Right hindlimb (tissue), 1 donor: ENCODE results near the gene APOBEC3C.
"Not testable (repeated sequence)": the region's sequence is repeated elsewhere in the genome, so short reads cannot be mapped to it uniquely, and the experiment has no call there.

Experiments used
- DNase-seq: peaks from one replicate; pipeline ENCODE4 v3.0.0-alpha.2; 2018

Gene APOBEC3C

GRCh38 chr22:38984224-38984623, 29.8 kb upstream of the APOBEC3C start:
- DNase-seq, result no peak

DNA sequence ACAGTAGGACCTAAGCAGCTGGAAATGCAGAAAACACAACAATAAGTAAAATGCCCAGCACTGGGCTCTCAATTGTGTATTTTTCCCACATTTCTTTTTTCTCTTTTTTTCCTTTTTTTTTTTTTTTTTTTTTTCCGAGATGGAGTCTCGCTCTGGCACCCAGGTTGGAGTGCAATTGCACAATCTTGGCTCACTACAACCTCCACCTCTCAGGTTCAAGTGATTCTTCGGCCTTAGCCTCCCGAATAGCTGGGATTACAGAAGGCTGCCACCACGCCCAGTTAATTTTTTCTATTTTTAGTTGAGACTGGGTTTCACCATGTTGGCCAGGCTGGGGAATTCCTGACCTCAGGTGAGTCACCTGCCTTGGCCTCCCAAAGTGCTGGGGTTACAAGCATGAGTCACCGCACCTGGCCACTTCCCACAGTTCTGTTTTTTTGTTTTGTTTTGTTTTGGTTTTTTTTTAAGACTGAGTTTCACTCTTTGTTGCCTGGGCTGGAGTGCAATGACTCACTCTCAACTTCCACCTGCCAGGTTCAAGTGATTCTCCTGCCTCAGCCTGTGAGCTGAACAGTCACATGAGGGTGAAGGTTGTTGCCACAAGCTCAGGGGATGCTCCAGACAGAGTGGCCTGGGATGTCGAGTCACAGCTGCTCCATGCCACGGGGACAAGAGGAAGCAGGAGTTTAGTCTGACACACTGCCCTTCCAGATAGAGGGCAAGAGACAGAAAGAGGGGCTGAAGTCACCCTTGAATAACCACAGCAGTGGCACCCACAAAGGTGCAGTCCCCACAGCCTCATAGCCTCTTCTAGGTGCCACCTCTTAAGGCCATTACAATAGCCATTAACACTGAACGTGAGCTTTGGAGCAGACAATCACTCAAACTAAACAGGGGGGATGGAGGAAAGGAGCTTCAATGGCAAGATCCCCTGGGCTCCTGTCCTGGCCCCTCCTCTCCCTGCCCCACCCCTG, 29.0 kb upstream of the APOBEC3C start:
- DNase-seq, result not testable (repeated sequence)

DNA sequence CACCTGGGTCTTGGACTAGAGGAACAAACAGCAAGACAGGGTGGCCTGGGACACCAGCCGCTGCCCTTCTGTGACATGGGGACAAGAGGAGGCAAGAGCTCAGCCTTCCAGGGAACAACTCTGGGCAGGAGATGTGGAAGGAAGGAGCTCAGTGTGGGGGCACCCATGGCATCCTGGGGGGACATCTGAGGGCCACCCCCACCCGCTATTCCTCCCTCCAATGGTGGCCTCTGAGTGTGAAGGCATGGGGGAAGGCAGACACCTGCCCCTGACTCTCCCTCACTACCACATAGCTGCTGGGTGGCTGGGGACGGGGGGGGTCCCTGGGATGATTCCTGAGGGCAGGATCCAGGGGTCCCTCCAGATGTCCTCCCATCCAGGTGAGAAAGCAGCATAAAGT, 27.4 kb upstream of the APOBEC3C start:
- no peak for DNase-seq

GRCh38 chr22:38987171-38987895, 26.7 kb upstream of the APOBEC3C start:
- DNase-seq, result no peak

- DNase-seq, result no peak
These were observed 24.6 kb upstream of the APOBEC3C start for GRCh38 chr22:38989466-38989865.

GRCh38 chr22:38992871-38993371, 21.1 kb upstream of the APOBEC3C start:
- peak; percentile 45 for DNase-seq

DNA sequence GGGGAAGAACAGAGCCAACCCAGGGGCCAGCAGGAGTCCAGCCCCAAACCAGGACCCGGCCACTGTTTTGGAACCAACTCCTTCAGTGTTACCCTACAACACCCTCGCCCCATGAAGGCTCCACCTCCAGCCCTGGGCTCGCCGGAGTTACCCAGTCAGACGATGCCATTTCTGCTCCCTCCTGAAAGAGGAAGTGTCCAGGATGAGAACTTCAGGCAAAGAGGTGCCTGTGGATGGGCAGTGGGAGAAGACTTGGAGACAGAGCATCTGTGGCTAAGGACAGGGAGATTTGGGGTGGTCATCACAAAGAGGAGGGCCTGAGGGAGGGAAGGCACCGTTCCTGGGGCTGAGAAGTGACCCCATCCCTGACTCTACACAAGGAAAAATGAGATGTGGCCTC, 18.0 kb upstream of the APOBEC3C start:
- DNase-seq, result no peak

DNA sequence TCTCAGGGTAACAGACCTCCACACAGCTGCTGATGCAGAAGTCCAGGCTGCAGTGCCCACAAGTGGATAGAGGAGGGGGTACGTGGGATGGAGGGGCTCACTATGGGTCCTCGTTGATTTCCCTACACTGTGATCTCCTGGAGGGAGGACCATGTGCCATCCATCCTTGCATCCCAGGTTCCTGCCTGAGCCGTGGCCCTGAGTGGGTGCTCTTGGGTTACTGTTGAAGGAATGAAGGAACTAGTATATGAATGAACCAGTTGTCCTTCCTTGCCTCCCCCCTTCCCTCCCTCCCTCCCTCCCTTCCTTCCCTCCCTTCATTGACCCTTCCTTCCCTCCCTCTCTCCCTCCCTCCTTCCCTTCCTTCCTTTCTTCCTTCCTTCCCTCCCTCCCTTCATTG, 16.5 kb upstream of the APOBEC3C start:
- DNase-seq, result no peak

- peak; percentile 83 for DNase-seq
These were observed 10.9 kb upstream of the APOBEC3C start for GRCh38 chr22:39003165-39003638.

DNA sequence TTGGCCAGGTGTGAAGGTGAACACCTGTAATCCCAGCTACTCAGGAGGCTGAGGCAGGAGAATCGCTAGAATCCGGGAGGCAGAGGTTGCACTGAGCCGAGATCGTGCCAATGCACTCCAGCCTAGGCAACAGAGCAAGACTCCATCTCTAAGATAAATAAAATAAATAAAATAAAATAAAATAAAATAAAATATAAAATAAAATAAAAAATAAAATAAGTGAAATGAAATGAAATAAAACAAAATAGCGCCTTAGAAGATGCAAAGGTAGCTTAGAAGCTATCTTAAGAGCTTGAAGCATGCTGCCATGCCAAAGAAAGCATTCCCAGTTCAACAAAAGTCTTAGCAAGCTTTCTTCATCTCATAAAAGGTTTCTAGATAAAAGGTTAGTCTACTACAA, 6.9 kb upstream of the APOBEC3C start:
- no peak for DNase-seq

DNA sequence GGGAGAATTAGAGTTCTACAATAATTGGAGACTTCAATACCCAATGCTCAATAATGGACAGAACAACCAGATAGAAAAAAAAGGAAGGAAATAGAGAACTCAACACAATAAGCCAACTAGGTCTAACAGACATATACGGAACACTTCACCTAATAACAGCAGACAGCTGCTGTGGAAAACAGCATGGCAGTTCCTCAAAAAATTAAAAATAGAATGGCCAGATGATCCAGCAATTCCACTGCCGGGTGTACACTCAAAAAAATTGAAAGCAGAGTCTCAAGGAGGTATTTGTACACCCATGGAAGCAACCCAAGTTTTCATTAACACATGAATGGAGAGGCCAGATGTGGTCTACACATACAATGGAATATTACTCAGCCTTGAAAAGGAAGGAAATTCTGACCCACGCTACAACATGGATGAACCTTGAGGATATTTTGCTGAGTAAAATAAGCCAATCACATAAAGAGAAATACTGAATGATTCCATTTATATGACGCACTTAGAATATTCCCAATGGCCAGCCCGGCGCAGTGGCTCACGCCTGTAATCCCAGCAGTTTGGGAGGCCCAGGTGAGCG, 5.7 kb upstream of the APOBEC3C start:
- not testable (repeated sequence) for DNase-seq

DNA sequence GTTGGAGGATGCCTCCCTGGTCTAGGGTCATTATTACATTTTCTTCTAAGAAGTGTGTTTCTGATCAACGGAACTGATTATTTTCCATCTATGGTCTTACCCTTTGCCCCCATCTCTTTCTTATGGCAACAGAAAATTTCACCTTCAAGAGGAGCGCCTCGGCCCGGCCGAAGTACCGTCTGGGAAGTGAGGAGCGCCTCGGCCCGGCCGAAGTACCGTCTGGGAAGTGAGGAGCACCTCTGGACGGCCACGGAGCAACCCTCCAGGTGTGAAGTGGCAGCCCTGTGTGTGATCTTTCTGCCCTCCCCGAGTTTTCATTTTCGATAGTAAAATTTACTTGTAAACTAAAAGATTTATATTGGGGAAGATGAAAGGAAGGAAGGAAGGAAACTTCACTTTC, 3.1 kb upstream of the APOBEC3C start:
- no peak for DNase-seq

DNA sequence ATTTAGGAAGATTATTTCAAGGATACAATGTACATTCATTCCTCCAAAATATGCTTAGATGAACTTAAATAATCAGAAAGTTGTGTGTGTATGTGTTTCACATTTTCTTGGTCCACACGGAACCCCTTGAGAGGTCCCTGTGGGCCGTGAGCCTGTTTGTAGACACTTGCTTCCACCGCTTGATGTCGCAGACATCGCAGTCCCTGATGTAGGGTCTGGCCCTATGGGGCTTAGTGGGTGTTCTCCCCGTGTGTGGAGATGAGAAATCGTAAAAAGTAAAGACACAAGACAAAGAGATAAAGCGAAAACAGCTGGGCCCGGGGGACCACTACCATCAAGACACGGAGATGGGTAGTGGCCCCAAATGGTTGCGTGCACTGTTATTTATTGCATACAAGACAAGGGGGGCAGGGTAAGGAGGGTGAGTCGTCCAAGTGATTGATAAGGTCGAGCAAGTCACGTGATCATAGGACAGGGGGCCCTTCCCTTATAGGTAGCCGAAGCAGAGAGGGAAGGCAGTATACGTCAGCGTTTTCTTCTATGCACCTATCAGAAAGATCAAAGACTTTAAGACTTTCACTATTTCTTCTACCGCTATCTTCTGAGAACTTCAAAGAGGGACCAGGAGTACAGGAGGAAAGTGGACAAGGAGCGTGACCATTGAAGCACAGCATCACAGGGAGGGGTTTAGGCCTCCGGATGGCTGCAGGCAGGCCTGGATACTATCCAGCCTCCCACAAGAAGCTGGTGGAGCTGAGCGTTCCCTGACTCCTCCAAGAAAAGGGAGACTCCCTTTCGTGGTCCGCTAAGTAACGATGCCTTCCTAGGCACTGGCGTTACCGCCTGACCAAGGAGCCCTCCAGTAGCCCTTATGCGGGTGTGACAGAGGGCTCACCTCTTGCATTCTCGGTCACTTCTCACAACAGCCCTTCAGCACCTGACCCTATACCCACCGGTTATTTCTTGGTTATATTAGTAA, 1.2 kb upstream of the APOBEC3C start:
- no peak for DNase-seq

DNA sequence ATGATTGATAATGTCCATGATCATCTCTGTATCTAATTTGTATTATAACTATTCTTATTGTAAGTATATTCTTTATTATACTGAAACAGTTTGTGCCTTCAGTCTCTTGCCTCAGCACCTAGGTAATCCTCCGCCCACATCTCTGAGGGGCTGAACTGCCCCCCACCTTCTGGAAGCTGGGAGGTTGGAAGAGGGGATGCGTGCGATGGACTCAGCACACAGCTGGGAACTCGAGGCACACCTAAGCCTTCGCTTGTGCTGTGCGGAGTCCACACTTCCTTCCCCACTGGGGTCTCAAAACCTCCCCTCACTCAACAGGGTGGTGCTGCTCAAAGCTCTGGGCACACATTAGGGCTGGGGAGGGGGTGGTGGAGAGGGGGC, 506 bp upstream of the APOBEC3C start:
- DNase-seq, result not testable (repeated sequence)

- DNase-seq, result not testable (repeated sequence)
These were observed 665 bp downstream of the APOBEC3C start for GRCh38 chr22:39014723-39015121.

GRCh38 chr22:39016592-39016991, 2.5 kb downstream of the APOBEC3C start:
- DNase-seq, result no peak

DNA sequence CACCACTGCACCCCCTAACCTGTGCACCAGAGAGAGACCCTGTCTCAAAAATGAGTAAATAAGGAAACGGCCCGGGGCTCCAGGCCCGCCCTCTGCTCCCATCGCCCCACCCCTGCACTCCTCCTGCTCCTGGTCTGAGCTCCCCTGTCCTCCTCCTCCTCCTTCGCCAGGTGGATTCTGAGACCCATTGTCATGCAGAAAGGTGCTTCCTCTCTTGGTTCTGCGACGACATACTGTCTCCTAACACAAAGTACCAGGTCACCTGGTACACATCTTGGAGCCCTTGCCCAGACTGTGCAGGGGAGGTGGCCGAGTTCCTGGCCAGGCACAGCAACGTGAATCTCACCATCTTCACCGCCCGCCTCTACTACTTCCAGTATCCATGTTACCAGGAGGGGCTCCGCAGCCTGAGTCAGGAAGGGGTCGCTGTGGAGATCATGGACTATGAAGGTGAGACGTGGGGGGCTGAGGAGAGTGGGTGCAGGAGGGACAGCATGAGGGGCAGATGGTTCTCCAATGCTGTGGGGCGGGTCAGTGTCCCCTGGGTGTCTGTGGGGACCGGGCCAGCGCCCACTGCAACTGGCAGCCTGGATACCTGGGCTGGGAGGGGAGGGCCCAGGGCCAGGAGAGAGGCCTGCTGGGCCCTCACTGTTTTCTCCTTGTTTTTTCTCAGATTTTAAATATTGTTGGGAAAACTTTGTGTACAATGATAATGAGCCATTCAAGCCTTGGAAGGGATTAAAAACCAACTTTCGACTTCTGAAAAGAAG, 3.7 kb downstream of the APOBEC3C start:
- DNase-seq, result no peak

DNA sequence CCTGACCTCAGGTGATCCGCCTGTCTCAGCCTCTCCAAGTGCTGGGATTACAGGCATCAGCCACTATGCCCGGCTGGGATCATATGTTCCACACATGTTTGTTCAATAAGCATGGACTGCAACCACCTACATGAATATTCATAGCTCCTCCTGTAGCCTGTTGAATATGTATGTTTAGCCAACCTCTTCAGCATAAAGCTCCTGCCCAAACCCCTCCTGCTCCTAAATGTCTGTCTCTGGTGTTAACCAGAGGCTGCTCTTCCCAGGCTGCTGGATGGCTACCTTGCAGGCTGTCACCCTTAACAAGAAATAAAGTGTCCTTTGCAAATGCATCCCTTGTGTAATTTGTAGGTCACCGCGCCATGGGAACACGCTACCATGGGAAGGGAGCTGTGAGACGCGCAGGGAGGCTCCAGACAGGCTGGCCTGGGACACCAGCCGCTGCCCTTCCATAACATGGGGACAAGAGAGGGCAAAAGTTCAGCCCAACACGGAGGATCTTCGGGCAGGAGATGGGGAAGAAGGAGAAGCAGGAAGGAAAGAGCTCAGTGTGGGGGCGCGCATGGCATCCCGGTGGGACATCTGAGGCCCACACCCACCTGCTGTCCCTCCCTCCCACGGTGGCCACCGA, 6.1 kb downstream of the APOBEC3C start:
- not testable (repeated sequence) for DNase-seq

DNA sequence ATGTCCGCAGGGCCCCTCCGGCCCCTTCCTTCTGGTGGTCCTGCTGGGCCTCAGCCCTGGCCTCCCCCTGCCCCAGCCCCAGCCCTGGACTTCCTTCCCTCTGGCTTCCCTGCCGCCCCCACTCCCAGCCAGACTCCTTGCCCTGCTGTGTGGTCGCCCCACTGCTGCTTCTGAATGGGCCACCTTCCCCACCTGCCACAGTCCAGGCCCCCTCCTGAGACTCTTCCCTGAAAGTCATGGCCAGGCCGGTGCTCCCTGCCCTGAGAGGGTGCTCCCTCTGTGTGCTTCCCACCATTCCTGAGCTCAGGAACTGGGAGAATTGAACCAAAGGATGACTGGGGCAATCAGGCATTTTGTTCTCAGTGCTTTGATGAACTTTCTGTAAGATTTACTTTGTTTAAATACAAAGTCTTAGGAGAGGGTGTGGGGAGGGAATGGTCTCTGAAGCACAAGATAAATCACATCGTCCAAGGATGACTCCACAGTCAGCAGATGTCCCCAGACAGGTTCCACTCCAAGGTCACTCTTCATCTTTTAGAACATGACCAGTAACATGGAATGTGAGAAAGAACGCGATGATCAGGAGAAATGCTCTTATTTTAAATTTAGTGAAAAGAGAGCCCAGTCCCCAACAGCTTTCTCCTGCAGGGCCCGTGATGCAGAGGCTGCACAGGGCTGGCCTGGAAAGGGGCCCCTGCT, 7.6 kb downstream of the APOBEC3C start:
- no peak for DNase-seq
